GM12891 (cell line): ENCODE data around the gene USP25.

Experiments
- DNase-seq: peaks from one replicate; pipeline ENCODE4 v3.0.0; 2011; ENCODE audit warnings: low spot score; ENCODE audit not compliant: insufficient read length
- FAIRE-seq: peaks from 2 replicates; lab custom pipeline; 2011; peaks lifted over from hg19 to GRCh38; lab: Jason Lieb, UNC
- PAX5 ChIP-seq: IDR thresholded peaks from 2 replicates; pipeline ENCODE4 v1.6.1; 2011; ENCODE audit warnings: low read length, moderate library complexity, mild to moderate bottlenecking; ENCODE audit not compliant: insufficient read depth, severe bottlenecking
- POLR2A ChIP-seq: IDR thresholded peaks from 2 replicates; pipeline ENCODE4 v1.6.1; 2011; ENCODE audit warnings: low read depth, low read length, control low read depth
- POLR2AphosphoS5 ChIP-seq: IDR thresholded peaks from 2 replicates; pipeline ENCODE4 v1.6.1; 2011; ENCODE audit warnings: low read depth, low read length, control low read depth
- POU2F2 ChIP-seq: IDR thresholded peaks from 2 replicates; pipeline ENCODE4 v1.6.1; 2011; ENCODE audit warnings: low read depth, mild to moderate bottlenecking, control low read depth, low read length, moderate library complexity
- SPI1 ChIP-seq: IDR thresholded peaks from 2 replicates; pipeline ENCODE4 v1.6.1; 2011; ENCODE audit warnings: low read depth, low read length, control low read depth
- TAF1 ChIP-seq: IDR thresholded peaks from 2 replicates; pipeline ENCODE4 v1.6.1; 2011; ENCODE audit warnings: low read depth, low read length, control low read depth

The USP25 gene

DNA sequence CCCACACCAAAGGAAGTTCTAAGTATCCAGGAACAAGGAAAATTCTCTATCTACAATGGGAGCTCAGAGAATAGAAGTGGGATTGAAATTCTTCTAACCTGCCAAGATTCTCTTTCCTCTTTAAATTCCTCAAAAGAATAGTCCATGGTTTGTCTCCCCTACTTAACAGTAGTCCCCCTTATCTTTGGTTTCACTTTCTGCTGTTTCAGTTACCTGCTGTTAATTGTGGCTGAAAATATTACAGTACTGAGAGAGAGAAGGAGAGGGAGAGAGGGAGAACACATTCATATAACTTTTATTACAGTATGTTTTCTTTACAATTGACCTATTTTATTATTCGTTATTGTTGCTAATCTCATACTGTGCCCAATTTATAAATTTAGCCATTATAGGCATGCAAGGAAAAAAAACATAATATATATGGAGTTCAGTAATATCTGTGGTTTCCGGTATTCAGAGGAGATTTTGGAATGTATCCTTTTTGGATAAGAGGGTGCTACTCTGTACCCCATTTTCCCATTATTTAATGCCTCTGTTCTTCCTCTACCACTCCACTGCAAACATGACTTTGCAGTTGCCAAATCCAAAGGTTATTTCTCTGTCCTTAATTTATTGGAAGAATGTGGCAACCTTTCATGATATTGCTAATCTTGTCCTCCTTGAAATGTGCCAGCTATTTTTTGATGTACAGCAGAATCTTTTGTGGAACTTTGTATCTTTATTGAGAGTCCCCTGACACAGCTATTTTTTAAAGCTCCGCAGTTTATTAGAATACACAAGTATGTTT, 68.0 kb downstream of the USP25 start:
- no peak for FAIRE-seq
- DNase-seq: no peak
- TF ChIP-seq POU2F2 (no peak), POLR2AphosphoS5 (no peak)

DNA sequence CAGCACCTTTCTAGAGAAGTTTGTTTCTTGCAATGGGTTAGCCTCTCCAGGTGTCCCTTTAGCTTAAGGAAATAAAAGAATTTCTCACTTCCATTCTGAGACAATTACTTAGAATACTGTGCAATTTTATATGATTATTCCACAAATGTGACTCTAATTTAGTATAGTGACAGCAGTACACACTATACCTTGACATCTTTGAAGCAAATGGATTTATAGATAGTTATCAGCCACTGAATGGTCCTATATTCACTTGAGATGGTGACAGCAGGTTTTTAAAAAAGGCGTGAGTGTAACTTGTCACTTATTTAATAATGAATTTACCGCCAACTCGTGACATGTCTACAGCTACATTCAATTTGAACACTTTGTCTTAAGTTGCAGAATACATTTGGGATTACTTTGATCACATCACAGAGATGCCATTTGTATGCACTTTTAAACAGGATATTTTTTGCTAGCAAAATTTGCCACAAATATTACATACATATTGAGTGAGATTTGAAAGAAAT, 71.6 kb downstream of the USP25 start:
- TF ChIP-seq SPI1: no peak
- no peak for TF ChIP-seq POU2F2
- FAIRE-seq (no peak), DNase-seq (no peak)

DNA sequence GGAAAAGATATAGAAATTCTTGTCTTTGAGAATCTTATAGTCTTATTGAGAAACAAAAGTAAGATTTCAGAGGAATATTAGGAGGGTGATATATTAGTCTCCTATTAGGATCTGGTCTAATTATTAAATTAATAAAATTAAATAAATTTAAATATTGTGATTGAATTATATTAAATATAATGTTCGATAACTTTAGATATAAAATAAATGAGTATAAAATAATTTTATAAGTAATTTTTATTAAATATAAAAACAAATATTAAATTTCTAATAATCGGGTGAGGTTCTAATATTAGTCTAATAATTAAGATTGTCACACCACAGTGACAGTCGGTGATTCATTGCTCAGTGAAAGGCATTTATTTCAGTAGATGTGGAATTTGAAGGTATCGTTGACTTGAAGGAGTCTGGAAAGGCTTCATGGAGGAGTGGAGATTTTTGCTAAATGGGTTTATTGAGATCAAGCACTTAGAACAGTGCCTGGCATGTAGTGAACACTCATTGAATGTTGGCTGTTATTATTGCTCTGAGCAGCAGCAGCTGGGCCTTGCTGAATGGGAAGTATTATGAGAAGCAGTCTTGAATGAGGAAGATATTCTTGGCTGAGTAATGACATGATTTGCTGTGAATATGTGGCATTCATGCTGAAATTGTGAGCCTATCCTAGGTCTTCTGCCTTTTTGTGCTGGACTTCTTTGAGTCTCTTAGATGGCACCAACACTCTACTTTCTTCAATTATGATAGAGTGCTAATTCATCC, 74.6 kb downstream of the USP25 start:
- no peak for FAIRE-seq
- TF ChIP-seq POLR2A (no peak), SPI1 (no peak), PAX5 (no peak), TAF1 (no peak), POU2F2 (no peak), POLR2AphosphoS5 (no peak)

DNA sequence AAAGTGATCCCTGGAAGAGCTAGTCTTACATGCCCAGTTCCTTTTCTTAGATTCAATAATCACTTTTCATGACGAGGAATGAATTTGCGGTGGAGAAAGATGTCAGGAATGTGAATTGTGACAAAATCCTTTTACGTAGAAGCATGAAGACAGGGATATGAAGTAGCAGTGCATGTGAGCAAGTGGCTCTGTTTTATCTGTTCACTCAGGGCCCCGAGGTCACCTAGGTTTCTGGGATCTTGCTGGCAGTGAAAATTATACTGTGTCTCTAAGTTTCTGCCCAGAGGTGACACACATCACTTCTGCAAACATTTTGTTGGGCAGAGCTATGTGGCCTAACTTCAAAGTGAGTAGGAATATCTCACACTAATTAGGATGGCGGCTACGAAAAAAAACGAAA, 79.3 kb downstream of the USP25 start:
- FAIRE-seq (no peak), DNase-seq (no peak)

More for the DNA sequence above, 74.6 kb downstream of the USP25 start:
- DNase-seq: no peak

DNA sequence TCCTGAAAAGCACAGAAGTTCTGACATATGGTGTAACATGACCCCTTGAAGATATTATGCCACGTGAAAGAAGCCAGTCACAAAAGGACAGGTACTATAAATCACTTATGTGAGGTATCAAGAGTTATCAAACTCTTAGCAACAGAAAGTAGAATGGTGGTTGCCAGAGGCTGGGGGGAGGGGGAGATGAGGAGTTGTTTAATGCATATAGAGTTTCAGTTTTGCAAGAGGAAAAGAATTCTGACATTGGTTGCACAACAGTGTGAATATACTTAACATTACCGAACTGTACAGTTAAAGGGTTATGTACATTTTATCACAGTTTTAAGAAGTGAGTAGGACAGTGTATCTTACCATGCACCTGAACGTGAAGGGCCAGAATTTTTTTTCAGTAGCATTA, 80.0 kb downstream of the USP25 start:
- TF ChIP-seq TAF1: no peak
- TF ChIP-seq POLR2AphosphoS5: no peak
- TF ChIP-seq POLR2A: no peak
- TF ChIP-seq PAX5: no peak
- no peak for DNase-seq
- no peak for FAIRE-seq

More for the DNA sequence above, 79.3 kb downstream of the USP25 start:
- TF ChIP-seq POLR2AphosphoS5 (no peak), POLR2A (no peak), SPI1 (no peak), PAX5 (no peak), TAF1 (no peak), POU2F2 (no peak)

DNA sequence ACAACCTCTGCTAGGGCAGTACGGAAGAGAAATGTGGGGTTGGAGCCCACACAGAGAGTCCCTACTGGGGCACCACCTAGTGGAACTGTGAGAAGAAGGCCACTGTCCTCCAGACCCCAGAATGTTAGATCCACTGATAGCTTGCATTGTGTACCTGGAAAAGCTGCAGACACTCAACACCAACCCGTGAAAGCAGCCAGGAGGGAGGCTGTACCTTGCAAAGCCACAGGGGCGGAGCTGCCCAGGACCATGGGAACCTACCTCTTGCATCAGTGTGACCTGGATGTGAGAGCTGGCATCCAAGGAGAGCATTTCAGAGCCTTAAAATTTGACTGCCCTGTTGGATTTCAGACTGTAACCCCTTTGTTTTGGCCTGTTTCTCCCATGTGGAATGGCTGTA, 85.5 kb downstream of the USP25 start:
- no peak for FAIRE-seq
- no peak for DNase-seq
- no peak for TF ChIP-seq POU2F2
- TF ChIP-seq POLR2AphosphoS5: no peak
- TF ChIP-seq PAX5: no peak
- no peak for TF ChIP-seq TAF1
- no peak for TF ChIP-seq POLR2A
- TF ChIP-seq SPI1: no peak

DNA sequence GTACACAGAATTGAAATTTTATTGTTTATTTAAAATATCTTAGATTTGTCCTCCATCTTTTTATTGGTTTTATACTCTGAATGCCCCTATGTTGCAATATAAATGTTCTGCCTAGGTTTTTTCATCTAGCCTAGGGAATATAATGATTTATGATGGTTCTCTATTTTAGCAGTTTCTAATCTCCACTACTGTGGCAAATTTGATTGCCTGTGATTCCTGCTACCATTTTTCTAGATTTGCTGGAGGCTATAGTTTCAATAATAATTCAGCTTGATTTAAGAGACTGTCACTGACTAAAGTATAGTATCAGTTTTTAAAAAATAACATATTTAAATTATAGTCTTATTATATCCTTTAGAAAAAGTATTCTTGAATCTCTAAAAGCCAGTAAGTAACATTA, 90.5 kb downstream of the USP25 start:
- FAIRE-seq (no peak), DNase-seq (no peak)
- TF ChIP-seq POLR2A (no peak), SPI1 (no peak), PAX5 (no peak), TAF1 (no peak), POLR2AphosphoS5 (no peak), POU2F2 (no peak)

DNA sequence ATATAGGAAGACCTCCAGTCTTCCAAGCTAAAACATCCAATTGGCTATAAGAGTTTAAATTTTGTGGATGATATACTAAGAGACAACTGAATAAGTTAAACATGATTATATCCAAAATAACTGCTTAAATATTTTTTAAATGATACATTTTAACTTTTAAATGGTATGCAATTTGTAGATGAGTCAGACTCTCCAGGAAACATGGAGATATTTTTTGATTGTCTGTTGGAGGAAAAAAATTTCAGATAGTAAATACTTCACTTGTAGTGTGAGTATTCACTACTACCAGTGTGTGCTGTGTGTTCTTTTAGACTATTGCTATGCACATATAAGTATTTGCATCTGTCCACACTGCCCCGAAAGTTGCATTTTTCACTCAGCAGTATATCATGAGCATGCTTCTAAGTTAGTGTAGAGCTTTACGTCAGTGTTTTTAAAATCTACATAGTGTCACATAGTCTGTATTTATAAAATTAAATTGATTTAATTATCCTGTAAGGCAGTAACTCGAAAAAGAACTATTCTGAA, 91.1 kb downstream of the USP25 start:
- TF ChIP-seq POU2F2: no peak
- TF ChIP-seq SPI1: no peak
- no peak for TF ChIP-seq POLR2AphosphoS5
- no peak for FAIRE-seq
- DNase-seq: no peak

DNA sequence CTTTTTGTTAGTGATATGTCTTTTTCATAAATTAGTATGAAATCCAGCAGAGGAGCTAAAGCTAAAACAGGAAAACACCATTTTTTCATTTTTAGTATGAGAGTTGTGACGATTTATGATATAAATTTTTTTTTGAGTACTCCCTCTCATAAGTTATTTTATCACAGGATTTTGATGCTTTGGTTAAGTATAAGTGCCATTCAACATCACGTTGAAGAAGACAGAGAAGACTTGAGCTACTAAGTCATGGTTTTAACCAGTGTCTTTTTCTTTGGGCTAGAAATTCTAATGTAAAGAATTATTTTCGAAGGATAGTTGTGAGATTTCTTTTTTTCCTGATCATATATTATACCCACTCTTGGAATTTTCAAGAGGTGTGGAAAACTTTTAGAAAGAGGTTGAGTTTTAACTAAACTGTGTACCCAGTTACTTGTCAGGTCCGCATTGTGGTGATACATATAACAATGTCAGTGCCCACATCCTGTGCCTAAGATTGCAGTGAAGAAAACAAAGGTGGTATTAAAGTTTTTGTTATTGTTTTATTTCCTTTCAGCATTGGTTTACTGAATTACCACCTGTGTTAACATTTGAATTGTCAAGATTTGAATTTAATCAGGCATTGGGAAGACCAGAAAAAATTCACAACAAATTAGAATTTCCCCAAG, 93.8 kb downstream of the USP25 start:
- TF ChIP-seq POLR2A: no peak
- TF ChIP-seq POLR2AphosphoS5: no peak
- TF ChIP-seq POU2F2: no peak
- no peak for TF ChIP-seq PAX5
- no peak for TF ChIP-seq SPI1
- no peak for TF ChIP-seq TAF1
- no peak for FAIRE-seq
- DNase-seq: no peak

DNA sequence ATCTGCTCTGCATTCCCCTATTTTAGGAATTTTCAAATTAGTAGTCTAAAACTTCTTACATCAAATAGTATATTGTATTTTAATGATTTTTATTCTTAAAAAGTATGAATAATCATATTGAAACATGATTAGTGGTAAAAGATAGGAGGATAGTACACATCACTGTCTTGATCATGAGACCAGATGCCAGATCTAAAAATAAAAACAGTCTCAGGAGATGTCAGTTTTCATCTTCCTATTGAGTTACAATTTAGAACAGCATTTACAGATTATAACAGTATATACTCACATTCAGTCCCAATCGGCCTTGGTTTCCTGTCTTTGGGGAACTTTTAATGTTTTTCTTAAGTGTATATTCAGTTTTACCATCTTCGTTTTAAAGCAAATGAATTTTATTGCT, 95.9 kb downstream of the USP25 start:
- no peak for TF ChIP-seq PAX5
- TF ChIP-seq TAF1: no peak
- no peak for TF ChIP-seq POU2F2

More for the DNA sequence above, 95.9 kb downstream of the USP25 start:
- DNase-seq (no peak), FAIRE-seq (no peak)
